GM10266 (cell line): ENCODE data around the gene NPAS2.

Experiments
- DNase-seq: peaks from one replicate; pipeline ENCODE4 v3.0.0; 2012; ENCODE audit errors: extremely low spot score
- CTCF ChIP-seq: IDR thresholded peaks from 2 replicates; pipeline ENCODE4 v1.5.1; 2012; ENCODE audit warnings: mild to moderate bottlenecking, low read depth; ENCODE audit not compliant: control insufficient read depth, insufficient read depth; ENCODE audit errors: missing control alignments

Gene NPAS2

GRCh38 chr2:100987974-100988373 lies 168.0 kb downstream of the NPAS2 start:
- no peak for TF ChIP-seq CTCF
- DNase-seq = no peak

GRCh38 chr2:100988630-100989417 lies 168.9 kb downstream of the NPAS2 start:
- no peak for DNase-seq
- TF ChIP-seq CTCF = no peak

GRCh38 chr2:100989666-100990065 lies 169.7 kb downstream of the NPAS2 start:
- TF ChIP-seq CTCF = no peak
- DNase-seq = no peak

GRCh38 chr2:100990166-100990565 lies 170.2 kb downstream of the NPAS2 start:
- DNase-seq = no peak

GRCh38 chr2:100990650-100991403 lies 170.9 kb downstream of the NPAS2 start:
- no peak for DNase-seq
- no peak for TF ChIP-seq CTCF

More at GRCh38 chr2:100990166-100990565, 170.2 kb downstream of the NPAS2 start:
- no peak for TF ChIP-seq CTCF

- DNase-seq = no peak
- no peak for TF ChIP-seq CTCF
These were observed 171.4 kb downstream of the NPAS2 start for GRCh38 chr2:100991404-100991773.

GRCh38 chr2:100992262-100992661 lies 172.3 kb downstream of the NPAS2 start:
- TF ChIP-seq CTCF = no peak
- DNase-seq = no peak
